Endothelial cell of hepatic sinusoid (primary cell): ENCODE data around the gene EIF4H.
"Not testable (repeated sequence)": the region's sequence is repeated elsewhere in the genome, so short reads cannot be mapped to it uniquely, and the experiment has no call there.

Source experiments
- in situ Hi-C: cut with HindIII; loops from 2 replicates; pipeline ENCODE4 v1.10.0; 2017; ENCODE audit warnings: low sequenced_read_pairs

The EIF4H gene

GRCh38 chr7:74173866-74174605 lies at the start of gene EIF4H:
Gene EIF4H, plus strand, starts transcription at chr7:74174356. Its CDS starts 28 bp downstream, at chr7:74174384.
- in situ Hi-C loops: no loop called here

GRCh38 chr7:74126220-74126880 lies 47.8 kb upstream of the EIF4H start:
- in situ Hi-C loops: no loop called here

- in situ Hi-C loops: no loop called here
These were observed 44.3 kb upstream of the EIF4H start for GRCh38 chr7:74129887-74130286.

- in situ Hi-C loops: no loop called here
These were observed 43.6 kb upstream of the EIF4H start for GRCh38 chr7:74130518-74130917.

GRCh38 chr7:74134117-74134620 lies 40.0 kb upstream of the EIF4H start:
- in situ Hi-C loops: no loop called here

GRCh38 chr7:74138334-74138867 lies 35.8 kb upstream of the EIF4H start:
- in situ Hi-C loops: no loop called here

- in situ Hi-C loops: no loop called here
These were observed 35.0 kb upstream of the EIF4H start for GRCh38 chr7:74138945-74139843.

GRCh38 chr7:74141705-74142104 lies 32.5 kb upstream of the EIF4H start:
- in situ Hi-C loops: no loop called here

- in situ Hi-C loops: no loop called here
These were observed 30.8 kb upstream of the EIF4H start for GRCh38 chr7:74143383-74143782.

GRCh38 chr7:74148491-74148890 lies 25.7 kb upstream of the EIF4H start:
- in situ Hi-C loops: no loop called here

- in situ Hi-C loops: no loop called here
These were observed 25.1 kb upstream of the EIF4H start for GRCh38 chr7:74149071-74149470.

- in situ Hi-C loops: no loop called here
These were observed 24.6 kb upstream of the EIF4H start for GRCh38 chr7:74149603-74150002.

GRCh38 chr7:74153736-74154135 lies 20.4 kb upstream of the EIF4H start:
- in situ Hi-C loops: no loop called here

GRCh38 chr7:74155810-74156395 lies 18.3 kb upstream of the EIF4H start:
- in situ Hi-C loops: no loop called here

GRCh38 chr7:74157605-74158004 lies 16.6 kb upstream of the EIF4H start:
- in situ Hi-C loops: no loop called here

GRCh38 chr7:74164985-74165456 lies 9.1 kb upstream of the EIF4H start:
- in situ Hi-C loops: no loop called here

- in situ Hi-C loops: no loop called here
These were observed 8.1 kb upstream of the EIF4H start for GRCh38 chr7:74165867-74166593.

- in situ Hi-C loops: not testable (repeated sequence)
These were observed 6.8 kb upstream of the EIF4H start for GRCh38 chr7:74167324-74167723.

GRCh38 chr7:74173074-74173473 lies 1.1 kb upstream of the EIF4H start:
- in situ Hi-C loops: no loop called here

GRCh38 chr7:74173491-74173865 lies 678 bp upstream of the EIF4H start:
- in situ Hi-C loops: no loop called here
